A673 (cell line): Measurements from ENCODE around the gene HCRTR2.

Source experiments
- CTCF ChIP-seq: fragments of 300-800, 200-600 bp; sonication (generic); conservative IDR thresholded peaks from 2 replicates; pipeline ENCODE4 v1.5.1; 2017; ENCODE audit warnings: low read depth, mild to moderate bottlenecking, antibody characterized with exemption, low read length, moderate library complexity, mixed read lengths
- EZH2 ChIP-seq: fragments of 200-600 bp; sonication (generic); IDR thresholded peaks from 2 replicates; pipeline ENCODE4 v1.6.1; 2017; ENCODE audit warnings: borderline replicate concordance, low read depth, mild to moderate bottlenecking, mixed read lengths, antibody characterized with exemption, low read length; ENCODE audit not compliant: poor library complexity, severe bottlenecking

GRCh38 chr6:55327169-55327568 lies 152.9 kb downstream of the HCRTR2 start, which contains the start of gene GFRAL:
- no peak for TF ChIP-seq CTCF
- no peak for TF ChIP-seq EZH2
